Activated T-cell treated with anti-CD3 and anti-CD28 coated beads, Interleukin-2, amount 50 U/mL, for 4 hours (primary cell): ENCODE measurements around the gene ANKRD29. TPM values are rescaled to one million over a fixed set of nuclear protein-coding genes. Genes with fewer than 3 reads are reported as not detected.
A peak's percentile ranks its signal among the peaks of the same experiment; 100 is the strongest.

Experiments used
- ATAC-seq, 2 donors: fragments of 200-7000 bp; cut with Tn5 transposase; one replicate each; pipeline ENCODE4 v1.10.0; 2021
- DNase-seq: peaks from one replicate; pipeline ENCODE4 v3.0.0-alpha.2; 2020
- H3K27me3 Mint-ChIP-seq: one replicate; pipeline ENCODE4 v1.8.0; 2021; ENCODE audit warnings: low read depth, mixed read lengths
- H3K36me3 Mint-ChIP-seq: one replicate; pipeline ENCODE4 v1.8.0; 2022; ENCODE audit warnings: mixed read lengths; ENCODE audit not compliant: insufficient read depth
- H3K4me1 Mint-ChIP-seq: one replicate; pipeline ENCODE4 v1.8.0; 2021; ENCODE audit warnings: low read depth, mixed read lengths
- H3K4me3 Mint-ChIP-seq: one replicate; pipeline ENCODE4 v1.8.0; 2021; ENCODE audit warnings: mild to moderate bottlenecking, moderate library complexity, mixed read lengths
- H3K9me3 Mint-ChIP-seq: one replicate; pipeline ENCODE4 v1.8.0; 2021; ENCODE audit warnings: mixed read lengths
- total RNA-seq, 3 donors: library from RNA; stranded (reverse); gene quantifications; one replicate each; pipeline ENCODE4 v1.2.1, GENCODE V29; 2021

The ANKRD29 gene
- total RNA-seq, 3 donors from 2014 or later = not detected

- Mint-ChIP-seq H3K27me3 (peaks cover 13% of the 10 kb centered on the region), H3K9me3 (no peaks in the 10 kb centered on the region), H3K36me3 (no peaks in the 10 kb centered on the region), H3K4me1 (peaks cover 7% of the 10 kb centered on the region), H3K4me3 (no peak overlapping the region)
- ATAC-seq = no peak
- DNase-seq = no peak
Observed at GRCh38 chr18:23693846-23694245, 31.1 kb upstream of the ANKRD29 start.

- H3K4me3 Mint-ChIP-seq = peak overlapping the region; percentile 43
- H3K27me3 Mint-ChIP-seq = peaks cover 39% of the 10 kb centered on the region
- H3K9me3 Mint-ChIP-seq = no peaks in the 10 kb centered on the region
- H3K4me1 Mint-ChIP-seq = peaks cover 11% of the 10 kb centered on the region
- DNase-seq = no peak
- ATAC-seq = no peak
- H3K36me3 Mint-ChIP-seq = no peaks in the 10 kb centered on the region
Observed at GRCh38 chr18:23690505-23691068, 27.9 kb upstream of the ANKRD29 start.

GRCh38 chr18:23689616-23690504 lies 27.1 kb upstream of the ANKRD29 start:
- no peaks in the 10 kb centered on the region for H3K9me3 Mint-ChIP-seq
- peaks cover 39% of the 10 kb centered on the region for H3K27me3 Mint-ChIP-seq
- peak; percentile 49 to 60 for ATAC-seq

GRCh38 chr18:23689031-23689615 lies 26.4 kb upstream of the ANKRD29 start, which contains the start of gene LAMA3:
Gene LAMA3, plus strand, starts transcription at chr18:23689453. Its CDS starts 231 bp downstream, at chr18:23689684.
- H3K27me3 Mint-ChIP-seq = peaks cover 45% of the 10 kb centered on the region
- H3K9me3 Mint-ChIP-seq = no peaks in the 10 kb centered on the region
- peak; percentile 12 for DNase-seq
- H3K4me1 Mint-ChIP-seq = peaks cover 11% of the 10 kb centered on the region
- ATAC-seq = peak; percentile 77 to 90
- H3K4me3 Mint-ChIP-seq = peak within 1 kb of the TSS; percentile 66
- no peaks in the 10 kb centered on the region for H3K36me3 Mint-ChIP-seq

More at GRCh38 chr18:23689616-23690504, 27.1 kb upstream of the ANKRD29 start:
- peaks cover 11% of the 10 kb centered on the region for H3K4me1 Mint-ChIP-seq
- H3K36me3 Mint-ChIP-seq = no peaks in the 10 kb centered on the region
- no peak for DNase-seq
- H3K4me3 Mint-ChIP-seq = peak overlapping the region; percentile 43

GRCh38 chr18:23688528-23688927 lies 25.8 kb upstream of the ANKRD29 start:
- Mint-ChIP-seq H3K36me3 (no peaks in the 10 kb centered on the region), H3K9me3 (no peaks in the 10 kb centered on the region), H3K4me3 (no peak overlapping the region), H3K27me3 (peaks cover 49% of the 10 kb centered on the region), H3K4me1 (peaks cover 11% of the 10 kb centered on the region)
- no peak for ATAC-seq
- no peak for DNase-seq

GRCh38 chr18:23684515-23685197 lies 21.9 kb upstream of the ANKRD29 start:
- H3K9me3 Mint-ChIP-seq = no peaks in the 10 kb centered on the region

GRCh38 chr18:23683671-23684070 lies 21.0 kb upstream of the ANKRD29 start:
- H3K36me3 Mint-ChIP-seq = no peaks in the 10 kb centered on the region
- H3K9me3 Mint-ChIP-seq = no peaks in the 10 kb centered on the region
- H3K27me3 Mint-ChIP-seq = peaks cover 45% of the 10 kb centered on the region
- DNase-seq (no peak), ATAC-seq (no peak)
- H3K4me1 Mint-ChIP-seq = peaks cover 3% of the 10 kb centered on the region
- H3K4me3 Mint-ChIP-seq = no peak overlapping the region

More at GRCh38 chr18:23684515-23685197, 21.9 kb upstream of the ANKRD29 start:
- ATAC-seq (no peak), DNase-seq (no peak)
- Mint-ChIP-seq H3K4me1 (peaks cover 8% of the 10 kb centered on the region), H3K36me3 (no peaks in the 10 kb centered on the region), H3K4me3 (no peak overlapping the region), H3K27me3 (peaks cover 45% of the 10 kb centered on the region)

- Mint-ChIP-seq H3K9me3 (no peaks in the 10 kb centered on the region), H3K27me3 (peaks cover 43% of the 10 kb centered on the region), H3K4me3 (no peak overlapping the region), H3K36me3 (no peaks in the 10 kb centered on the region), H3K4me1 (no peaks in the 10 kb centered on the region)
- ATAC-seq = no peak
- no peak for DNase-seq
Observed at GRCh38 chr18:23683155-23683554, 20.4 kb upstream of the ANKRD29 start.

- no peaks in the 10 kb centered on the region for H3K9me3 Mint-ChIP-seq
- DNase-seq (no peak), ATAC-seq (no peak)
- no peaks in the 10 kb centered on the region for H3K4me1 Mint-ChIP-seq
- no peak overlapping the region for H3K4me3 Mint-ChIP-seq
- H3K36me3 Mint-ChIP-seq = no peaks in the 10 kb centered on the region
- H3K27me3 Mint-ChIP-seq = peaks cover 36% of the 10 kb centered on the region
Observed at GRCh38 chr18:23682472-23682871, 19.8 kb upstream of the ANKRD29 start.

GRCh38 chr18:23682045-23682444 lies 19.3 kb upstream of the ANKRD29 start:
- no peaks in the 10 kb centered on the region for H3K9me3 Mint-ChIP-seq
- peaks cover 32% of the 10 kb centered on the region for H3K27me3 Mint-ChIP-seq
- DNase-seq (no peak), ATAC-seq (no peak)
- H3K4me1 Mint-ChIP-seq = no peaks in the 10 kb centered on the region
- no peaks in the 10 kb centered on the region for H3K36me3 Mint-ChIP-seq
- no peak overlapping the region for H3K4me3 Mint-ChIP-seq

- Mint-ChIP-seq H3K9me3 (no peaks in the 10 kb centered on the region), H3K27me3 (peaks cover 12% of the 10 kb centered on the region), H3K4me3 (no peak overlapping the region)
Observed at GRCh38 chr18:23675896-23676295, 13.2 kb upstream of the ANKRD29 start.

GRCh38 chr18:23675236-23675635 lies 12.5 kb upstream of the ANKRD29 start:
- no peak overlapping the region for H3K4me3 Mint-ChIP-seq
- ATAC-seq (no peak), DNase-seq (no peak)
- no peaks in the 10 kb centered on the region for H3K4me1 Mint-ChIP-seq
- no peaks in the 10 kb centered on the region for H3K36me3 Mint-ChIP-seq
- peaks cover 12% of the 10 kb centered on the region for H3K27me3 Mint-ChIP-seq
- no peaks in the 10 kb centered on the region for H3K9me3 Mint-ChIP-seq

More at GRCh38 chr18:23675896-23676295, 13.2 kb upstream of the ANKRD29 start:
- no peaks in the 10 kb centered on the region for H3K4me1 Mint-ChIP-seq
- DNase-seq = no peak
- no peaks in the 10 kb centered on the region for H3K36me3 Mint-ChIP-seq
- no peak for ATAC-seq

- Mint-ChIP-seq H3K36me3 (no peaks in the 10 kb centered on the region), H3K9me3 (no peaks in the 10 kb centered on the region), H3K27me3 (peaks cover 5% of the 10 kb centered on the region), H3K4me1 (no peaks in the 10 kb centered on the region), H3K4me3 (no peak overlapping the region)
- DNase-seq (no peak), ATAC-seq (peak; percentile 86 to 87)
Observed at GRCh38 chr18:23673725-23674124, 11.0 kb upstream of the ANKRD29 start.

- Mint-ChIP-seq H3K9me3 (no peaks in the 10 kb centered on the region), H3K4me3 (no peak overlapping the region), H3K27me3 (peaks cover 4% of the 10 kb centered on the region), H3K4me1 (no peaks in the 10 kb centered on the region), H3K36me3 (no peaks in the 10 kb centered on the region)
- DNase-seq (no peak), ATAC-seq (no peak)
Observed at GRCh38 chr18:23671564-23671963, 8.9 kb upstream of the ANKRD29 start.
